22Rv1 (cell line): ENCODE data around the gene EHMT2.

Source experiments
- ZFX ChIP-seq: fragments of 450-650 bp; IDR thresholded peaks from 2 replicates; pipeline ENCODE4 v1.6.1; 2017; ENCODE audit warnings: antibody characterized with exemption, borderline replicate concordance
- TF ChIP-seq, protein P1 (sequence below): fragments of 450-650 bp; IDR thresholded peaks from 2 replicates; pipeline ENCODE4 v1.5.1; 2017; ENCODE audit warnings: mild to moderate bottlenecking

- TF ChIP-seq, protein P1, sequence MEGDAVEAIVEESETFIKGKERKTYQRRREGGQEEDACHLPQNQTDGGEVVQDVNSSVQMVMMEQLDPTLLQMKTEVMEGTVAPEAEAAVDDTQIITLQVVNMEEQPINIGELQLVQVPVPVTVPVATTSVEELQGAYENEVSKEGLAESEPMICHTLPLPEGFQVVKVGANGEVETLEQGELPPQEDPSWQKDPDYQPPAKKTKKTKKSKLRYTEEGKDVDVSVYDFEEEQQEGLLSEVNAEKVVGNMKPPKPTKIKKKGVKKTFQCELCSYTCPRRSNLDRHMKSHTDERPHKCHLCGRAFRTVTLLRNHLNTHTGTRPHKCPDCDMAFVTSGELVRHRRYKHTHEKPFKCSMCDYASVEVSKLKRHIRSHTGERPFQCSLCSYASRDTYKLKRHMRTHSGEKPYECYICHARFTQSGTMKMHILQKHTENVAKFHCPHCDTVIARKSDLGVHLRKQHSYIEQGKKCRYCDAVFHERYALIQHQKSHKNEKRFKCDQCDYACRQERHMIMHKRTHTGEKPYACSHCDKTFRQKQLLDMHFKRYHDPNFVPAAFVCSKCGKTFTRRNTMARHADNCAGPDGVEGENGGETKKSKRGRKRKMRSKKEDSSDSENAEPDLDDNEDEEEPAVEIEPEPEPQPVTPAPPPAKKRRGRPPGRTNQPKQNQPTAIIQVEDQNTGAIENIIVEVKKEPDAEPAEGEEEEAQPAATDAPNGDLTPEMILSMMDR = no peak
- no peak for TF ChIP-seq ZFX
Measured at GRCh38 chr6:31884528-31885035, 12.9 kb downstream of the EHMT2 start.
